NCI-H2196 treated with DMSO at 0.1 percent for 48 hours (cell line): Measurements from ENCODE around the gene CYP26C1.

Source experiments
- DNase-seq: peaks from one replicate; lab custom pipeline; 2025; ENCODE audit not compliant: unreplicated experiment; lab: John Stamatoyannopoulos, UW

The CYP26C1 gene

DNA sequence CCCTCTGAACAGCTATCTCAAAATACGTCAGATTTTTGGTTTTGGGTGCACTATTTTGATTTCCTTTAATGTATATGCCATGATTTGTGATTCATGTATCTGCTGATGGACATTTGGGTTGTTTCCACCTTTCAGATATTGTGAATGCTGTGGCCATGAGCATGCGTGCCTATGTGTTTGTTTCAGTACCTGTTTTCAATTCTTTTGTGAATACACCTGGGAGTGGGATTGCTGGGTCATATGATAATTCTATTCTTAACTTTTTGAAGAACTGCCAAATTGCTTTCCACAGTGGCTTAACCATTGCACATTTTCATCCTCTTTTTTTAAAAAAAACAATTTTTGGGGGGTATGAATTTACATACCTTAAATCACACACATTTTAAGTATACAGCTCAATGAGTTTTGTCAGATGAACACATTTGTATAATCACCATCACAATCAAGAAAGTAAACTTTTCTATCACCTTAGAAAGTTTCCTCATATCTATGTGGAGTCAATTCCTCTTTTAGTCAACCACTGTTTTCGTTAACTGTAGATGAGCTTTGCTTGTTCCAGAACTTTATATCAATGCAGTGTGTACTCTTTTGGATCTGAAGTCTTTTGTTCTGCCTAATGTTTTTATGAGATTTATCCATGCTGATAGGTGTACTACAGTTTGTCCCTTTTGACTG is 50.0 kb downstream of the CYP26C1 start:
- DNase-seq, result no peak

DNA sequence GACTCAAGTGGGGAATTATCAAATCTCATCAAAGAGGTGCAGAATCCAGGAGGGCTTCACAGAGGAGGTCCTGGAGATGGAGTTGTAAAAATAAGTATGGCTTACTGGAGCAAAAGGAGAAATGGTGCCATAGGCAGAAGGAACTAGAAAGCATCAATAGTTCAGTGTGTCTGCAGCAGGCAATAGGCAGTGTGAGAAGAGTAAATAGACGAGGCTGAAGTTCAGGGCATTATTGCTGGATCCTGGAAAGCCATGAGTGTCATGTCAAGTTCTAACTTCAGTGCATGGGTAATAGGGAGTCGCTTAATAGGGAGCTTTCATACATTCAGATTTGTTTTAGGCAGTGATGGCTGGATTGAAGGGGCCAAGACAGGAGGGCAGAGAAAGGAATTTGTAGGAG is 52.4 kb downstream of the CYP26C1 start:
- DNase-seq, result no peak

GRCh38 chr10:93115661-93116383 is 55.2 kb downstream of the CYP26C1 start:
- DNase-seq, result no peak
